Activated CD4-positive, alpha-beta memory T cell treated with anti-CD3 and anti-CD28 coated beads, Interleukin-2, amount 10 ng/mL, durations not matched to agents 7 days and 5 days (primary cell): ENCODE measurements around the gene LCOR. TPM values are rescaled to one million over a fixed set of nuclear protein-coding genes. Genes with fewer than 3 reads are reported as not detected.
"Not testable (repeated sequence)": the region's sequence is repeated elsewhere in the genome, so short reads cannot be mapped to it uniquely, and the experiment has no call there.

Source experiments
- CTCF ChIA-PET: fragments of 350-600 bp; sonication (Branson Sonifier 250); formaldehyde crosslinking; loops from one replicate; lab custom pipeline; 2021; ENCODE audit warnings: antibody characterized with exemption, inconsistent platforms; lab: Charles Lee
- POLR2A ChIA-PET: fragments of 350-600 bp; sonication (Branson Sonifier 250); formaldehyde crosslinking; loops from one replicate; lab custom pipeline; 2021; ENCODE audit warnings: antibody characterized with exemption; lab: Charles Lee
- DNase-seq: peaks from one replicate; pipeline ENCODE4 v3.0.0-alpha.2; 2020
- H3K27ac Mint-ChIP-seq: one replicate; pipeline ENCODE4 v1.8.0; 2021; ENCODE audit warnings: mild to moderate bottlenecking, mixed read lengths
- H3K27me3 Mint-ChIP-seq: one replicate; pipeline ENCODE4 v1.8.0; 2021; ENCODE audit warnings: mixed read lengths
- H3K36me3 Mint-ChIP-seq: one replicate; pipeline ENCODE4 v1.8.0; 2021; ENCODE audit warnings: low read depth, mixed read lengths
- H3K4me1 Mint-ChIP-seq: one replicate; pipeline ENCODE4 v1.8.0; 2021; ENCODE audit warnings: mixed read lengths
- H3K4me3 Mint-ChIP-seq: one replicate; pipeline ENCODE4 v1.8.0; 2021; ENCODE audit warnings: mild to moderate bottlenecking, mixed read lengths
- H3K9me3 Mint-ChIP-seq: one replicate; pipeline ENCODE4 v1.8.0; 2021; ENCODE audit warnings: mixed read lengths
- total RNA-seq, 2 experiments: library from RNA; stranded (reverse); gene quantifications; one replicate each; pipeline ENCODE4 v1.2.3, GENCODE V29; 2021

LCOR gene
- 10 to 100 TPM; 25.2 to 25.7 TPM for total RNA-seq

DNA sequence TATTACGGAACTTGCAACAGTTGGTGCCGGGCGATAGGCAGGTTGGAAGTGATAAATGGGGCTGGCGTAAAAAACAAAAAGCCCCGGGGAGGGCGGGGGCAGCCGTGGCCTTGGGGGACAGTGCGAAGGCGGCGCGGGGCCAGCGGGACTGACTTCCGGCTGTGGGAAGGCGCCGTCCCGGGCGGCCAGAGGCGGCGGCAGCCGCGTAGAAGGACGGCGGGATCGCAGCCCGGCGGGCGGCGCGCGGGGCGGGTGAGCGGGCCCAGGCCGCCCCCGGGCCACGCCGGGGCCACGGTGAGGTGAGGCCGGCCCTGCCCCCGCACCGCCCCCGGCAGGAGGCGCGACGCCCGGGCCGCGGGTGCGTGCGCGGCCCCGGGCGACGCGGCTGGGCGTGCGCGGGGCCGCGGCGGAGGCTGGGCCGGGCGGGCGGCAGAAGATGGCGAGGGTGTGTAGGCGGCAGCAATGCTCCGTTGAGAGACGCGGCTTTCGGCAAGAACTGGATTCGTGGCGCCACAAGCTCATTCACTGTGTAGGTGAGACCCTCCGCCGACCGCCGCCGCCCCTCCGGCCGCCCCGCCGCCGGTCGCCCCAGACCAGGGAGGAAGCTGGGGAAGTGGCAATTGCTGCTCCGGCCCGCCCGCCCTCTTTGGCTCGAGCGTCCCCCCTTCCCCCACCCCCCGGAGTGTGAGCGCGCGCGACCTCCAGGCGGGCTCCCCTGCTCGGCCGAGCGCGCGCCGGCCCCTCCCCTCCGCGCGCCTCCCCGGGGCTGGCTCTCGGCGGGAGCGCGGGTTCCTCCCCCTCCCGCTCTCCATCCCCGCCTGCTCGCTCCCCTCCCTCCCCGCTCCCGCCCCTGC lies at the start of gene LCOR:
Gene LCOR (plus strand): TSS at position 432 of the 854 bp plus-strand sequence. CDS start 116,760 bp downstream, outside the sequence.
- ChIA-PET POLR2A (interaction anchor here (1.0 to 1.6 kb wide), 7 partner anchors 9 to 1302 kb away, joined by 3 to 5 read pairs (median 4); partner anchors contain the start of genes R3HCC1L and ZNF518A), CTCF (no interaction called here)
- peak; percentile 82 for DNase-seq
- H3K27me3 Mint-ChIP-seq, result no peaks in the 10 kb centered on the region
- no peaks in the 10 kb centered on the region for H3K9me3 Mint-ChIP-seq
- peak within 1 kb of the TSS; percentile 85 for H3K4me3 Mint-ChIP-seq
- peaks cover 48% of the 10 kb centered on the region for H3K4me1 Mint-ChIP-seq
- H3K27ac Mint-ChIP-seq, result peak within 1 kb of the TSS; percentile 84
- peaks cover 14% of the 10 kb centered on the region for H3K36me3 Mint-ChIP-seq

GRCh38 chr10:96784253-96784652 lies 47.8 kb upstream of the LCOR start:
- Mint-ChIP-seq H3K27me3 (peaks cover 3% of the 10 kb centered on the region), H3K36me3 (no peaks in the 10 kb centered on the region), H3K4me3 (no peak overlapping the region), H3K4me1 (no peaks in the 10 kb centered on the region), H3K27ac (no peak overlapping the region), H3K9me3 (no peaks in the 10 kb centered on the region)
- POLR2A ChIA-PET, result no interaction called here
- CTCF ChIA-PET, result no interaction called here
- DNase-seq, result no peak

- no peak for DNase-seq
- ChIA-PET POLR2A (no interaction called here), CTCF (no interaction called here)
- H3K4me3 Mint-ChIP-seq, result no peak overlapping the region
- no peaks in the 10 kb centered on the region for H3K4me1 Mint-ChIP-seq
- H3K27me3 Mint-ChIP-seq, result peaks cover 7% of the 10 kb centered on the region
- no peak overlapping the region for H3K27ac Mint-ChIP-seq
- H3K36me3 Mint-ChIP-seq, result no peaks in the 10 kb centered on the region
- no peaks in the 10 kb centered on the region for H3K9me3 Mint-ChIP-seq
Observed at GRCh38 chr10:96789571-96790108, 42.5 kb upstream of the LCOR start.

GRCh38 chr10:96791902-96792301 lies 40.2 kb upstream of the LCOR start:
- DNase-seq, result no peak
- no peaks in the 10 kb centered on the region for H3K4me1 Mint-ChIP-seq
- ChIA-PET POLR2A (no interaction called here), CTCF (no interaction called here)
- no peaks in the 10 kb centered on the region for H3K36me3 Mint-ChIP-seq
- no peak overlapping the region for H3K4me3 Mint-ChIP-seq
- peaks cover 12% of the 10 kb centered on the region for H3K27me3 Mint-ChIP-seq
- no peaks in the 10 kb centered on the region for H3K9me3 Mint-ChIP-seq
- H3K27ac Mint-ChIP-seq, result no peak overlapping the region

GRCh38 chr10:96794836-96795733 lies 37.0 kb upstream of the LCOR start:
- Mint-ChIP-seq H3K27ac (no peak overlapping the region), H3K4me1 (no peaks in the 10 kb centered on the region), H3K27me3 (peaks cover 9% of the 10 kb centered on the region), H3K4me3 (no peak overlapping the region), H3K9me3 (no peaks in the 10 kb centered on the region), H3K36me3 (no peaks in the 10 kb centered on the region)
- POLR2A ChIA-PET, result no interaction called here
- CTCF ChIA-PET, result no interaction called here
- no peak for DNase-seq

DNA sequence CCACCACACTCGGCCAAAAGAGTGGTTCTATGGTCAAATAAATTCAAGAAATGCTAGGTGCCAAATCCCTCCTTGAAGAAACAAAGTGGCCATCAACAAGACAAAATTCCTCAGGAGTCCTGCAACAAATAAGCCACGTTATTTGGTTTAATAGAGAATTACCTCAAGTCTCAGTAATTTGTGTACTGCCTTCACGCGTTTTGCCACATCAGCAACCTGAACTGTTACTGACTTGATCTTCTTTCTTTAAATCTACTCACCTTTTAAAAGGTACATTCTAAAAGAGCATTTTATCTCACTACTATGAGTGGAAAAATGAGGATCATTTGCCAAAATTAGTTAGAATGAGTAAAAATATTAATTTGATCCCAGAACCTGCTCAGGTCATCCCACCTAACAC lies 34.6 kb upstream of the LCOR start:
- Mint-ChIP-seq H3K27ac (no peak overlapping the region), H3K4me3 (no peak overlapping the region), H3K36me3 (no peaks in the 10 kb centered on the region), H3K9me3 (no peaks in the 10 kb centered on the region), H3K4me1 (no peaks in the 10 kb centered on the region), H3K27me3 (peaks cover 6% of the 10 kb centered on the region)
- ChIA-PET CTCF (no interaction called here), POLR2A (no interaction called here)
- no peak for DNase-seq

- Mint-ChIP-seq H3K4me3 (no peak overlapping the region), H3K36me3 (no peaks in the 10 kb centered on the region), H3K9me3 (no peaks in the 10 kb centered on the region), H3K27ac (no peak overlapping the region), H3K4me1 (peaks cover 5% of the 10 kb centered on the region), H3K27me3 (peaks cover 9% of the 10 kb centered on the region)
- ChIA-PET CTCF (no interaction called here), POLR2A (no interaction called here)
- no peak for DNase-seq
Observed at GRCh38 chr10:96803288-96803664, 28.8 kb upstream of the LCOR start.

- ChIA-PET POLR2A (no interaction called here), CTCF (no interaction called here)
- no peak overlapping the region for H3K4me3 Mint-ChIP-seq
- DNase-seq, result no peak
- H3K4me1 Mint-ChIP-seq, result no peaks in the 10 kb centered on the region
- no peak overlapping the region for H3K27ac Mint-ChIP-seq
- H3K36me3 Mint-ChIP-seq, result no peaks in the 10 kb centered on the region
- peaks cover 12% of the 10 kb centered on the region for H3K27me3 Mint-ChIP-seq
- no peaks in the 10 kb centered on the region for H3K9me3 Mint-ChIP-seq
Observed at GRCh38 chr10:96814264-96814663, 17.8 kb upstream of the LCOR start.

- POLR2A ChIA-PET, H3K27ac Mint-ChIP-seq, DNase-seq, H3K9me3 Mint-ChIP-seq, CTCF ChIA-PET, H3K4me1 Mint-ChIP-seq, H3K27me3 Mint-ChIP-seq, H3K4me3 Mint-ChIP-seq, H3K36me3 Mint-ChIP-seq: not testable (repeated sequence)
Observed at GRCh38 chr10:96818971-96819370, 13.1 kb upstream of the LCOR start.

DNA sequence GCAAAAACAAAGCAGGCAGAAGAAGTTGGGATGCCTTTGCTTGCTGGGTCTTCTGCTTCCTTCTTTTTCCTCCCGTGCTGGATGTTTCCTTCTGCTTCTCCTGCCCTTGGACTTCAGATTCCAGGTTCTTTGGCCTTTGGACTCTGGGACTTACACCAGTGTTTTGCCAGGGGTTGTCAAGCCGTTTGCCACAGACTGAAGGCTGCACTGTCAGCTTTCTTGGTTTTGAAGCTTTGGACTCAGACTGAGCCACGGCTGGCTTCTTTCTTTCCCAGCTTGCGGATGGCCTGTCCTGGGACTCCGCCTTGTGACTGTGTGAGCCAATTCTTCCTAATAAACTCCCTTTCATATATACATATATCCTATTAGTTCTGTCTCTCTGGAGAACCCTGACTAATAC lies 11.3 kb upstream of the LCOR start:
- no peak for DNase-seq
- peaks cover 3% of the 10 kb centered on the region for H3K27me3 Mint-ChIP-seq
- H3K9me3 Mint-ChIP-seq, result no peaks in the 10 kb centered on the region
- no peaks in the 10 kb centered on the region for H3K36me3 Mint-ChIP-seq
- H3K27ac Mint-ChIP-seq, result no peak overlapping the region
- H3K4me1 Mint-ChIP-seq, result no peaks in the 10 kb centered on the region
- POLR2A ChIA-PET, result no interaction called here
- H3K4me3 Mint-ChIP-seq, result no peak overlapping the region
- CTCF ChIA-PET, result interaction anchor here (0.7 kb wide), 1 partner anchor 9 kb away, joined by 3 read pairs; no protein-coding TSS in a partner anchor

- Mint-ChIP-seq H3K27me3 (peaks cover 3% of the 10 kb centered on the region), H3K4me1 (peaks cover 15% of the 10 kb centered on the region), H3K27ac (no peak overlapping the region), H3K9me3 (no peaks in the 10 kb centered on the region), H3K4me3 (no peak overlapping the region), H3K36me3 (no peaks in the 10 kb centered on the region)
- DNase-seq, result no peak
- CTCF ChIA-PET, result interaction anchor here (0.6 to 1.6 kb wide), 3 partner anchors 186 to 190 kb away, joined by 3 to 5 read pairs (median 4); no protein-coding TSS in a partner anchor
- POLR2A ChIA-PET, result interaction anchor here (0.9 kb wide), 1 partner anchor 186 kb away, joined by 4 read pairs; no protein-coding TSS in a partner anchor
Observed at GRCh38 chr10:96826438-96826837, 5.7 kb upstream of the LCOR start.

GRCh38 chr10:96828609-96829008 lies 3.5 kb upstream of the LCOR start:
- no peaks in the 10 kb centered on the region for H3K9me3 Mint-ChIP-seq
- POLR2A ChIA-PET, result no interaction called here
- H3K36me3 Mint-ChIP-seq, result peaks cover 3% of the 10 kb centered on the region
- H3K27ac Mint-ChIP-seq, result no peak overlapping the region
- peaks cover 22% of the 10 kb centered on the region for H3K4me1 Mint-ChIP-seq
- no peak overlapping the region for H3K4me3 Mint-ChIP-seq
- no peaks in the 10 kb centered on the region for H3K27me3 Mint-ChIP-seq
- CTCF ChIA-PET, result interaction anchor here (1.4 to 2.0 kb wide), 2 partner anchors 8 to 187 kb away, joined by 3 to 12 read pairs; no protein-coding TSS in a partner anchor
- DNase-seq, result no peak
